Activated B cell treated with CpG ODN at 0.5 μM for 24 hours (primary cell): ENCODE measurements around the gene MAPK8IP2. TPM values are rescaled to one million over a fixed set of nuclear protein-coding genes. Genes with fewer than 3 reads are reported as not detected.

Source experiments
- ATAC-seq: fragments of 200-7000 bp; cut with Tn5 transposase; one replicate; pipeline ENCODE4 v1.10.0; 2021; ENCODE audit warnings: low read depth, mild to moderate bottlenecking, moderate library complexity
- CTCF ChIA-PET: fragments of 350-600 bp; sonication (Branson Sonifier 250); formaldehyde crosslinking; loops from one replicate; lab custom pipeline; 2021; ENCODE audit warnings: antibody characterized with exemption; lab: Charles Lee
- POLR2A ChIA-PET: fragments of 350-600 bp; sonication (Branson Sonifier 250); formaldehyde crosslinking; loops from one replicate; lab custom pipeline; 2021; ENCODE audit warnings: antibody characterized with exemption; lab: Charles Lee
- DNase-seq: peaks from one replicate; pipeline ENCODE4 v3.0.0; 2022
- H3K27ac Mint-ChIP-seq: one replicate; pipeline ENCODE4 v1.8.0; 2020; ENCODE audit warnings: mixed read lengths
- H3K27me3 Mint-ChIP-seq: one replicate; pipeline ENCODE4 v1.8.0; 2021; ENCODE audit warnings: mixed read lengths
- H3K36me3 Mint-ChIP-seq: one replicate; pipeline ENCODE4 v1.8.0; 2021; ENCODE audit warnings: low read depth, mixed read lengths
- H3K4me1 Mint-ChIP-seq: one replicate; pipeline ENCODE4 v1.8.0; 2021; ENCODE audit warnings: mixed read lengths
- H3K4me3 Mint-ChIP-seq: one replicate; pipeline ENCODE4 v1.8.0; 2020; ENCODE audit warnings: mild to moderate bottlenecking, mixed read lengths
- H3K9me3 Mint-ChIP-seq: one replicate; pipeline ENCODE4 v1.8.0; 2020; ENCODE audit warnings: mixed read lengths
- CTCF ChIP-seq: fragments of 200-600 bp; IDR thresholded peaks from one replicate; pipeline ENCODE4 v1.8.0; 2022; ENCODE audit warnings: antibody characterized with exemption, mild to moderate bottlenecking
- intact Hi-C: fragments of 100-400 bp; cut with micrococcal nuclease; formaldehyde crosslinking; loops from one replicate; pipeline ENCODE4 v1.15.1; 2024
- total RNA-seq: library from RNA; stranded (reverse); gene quantifications from 2 replicates; pipeline ENCODE4 v1.2.3, GENCODE V29; 2022

The MAPK8IP2 gene
- total RNA-seq, 1 donor from 2014 or later = 0.18 TPM

GRCh38 chr22:50567721-50568252 is 32.8 kb upstream of the MAPK8IP2 start:
- H3K4me3 Mint-ChIP-seq = no peak overlapping the region
- peaks cover 21% of the 10 kb centered on the region for H3K4me1 Mint-ChIP-seq
- H3K27me3 Mint-ChIP-seq = peaks cover 1% of the 10 kb centered on the region
- intact Hi-C loops = no loop called here
- no peak overlapping the region for H3K27ac Mint-ChIP-seq
- TF ChIP-seq CTCF = no peak
- ChIA-PET CTCF (no interaction called here), POLR2A (interaction anchor here (0.6 to 5.4 kb wide), 2 partner anchors 27 to 39 kb away, joined by 3 to 197 read pairs; partner anchors contain the start of genes SCO2 and TYMP)
- ATAC-seq (no peak), DNase-seq (no peak)
- no peaks in the 10 kb centered on the region for H3K9me3 Mint-ChIP-seq
- H3K36me3 Mint-ChIP-seq = peaks cover 24% of the 10 kb centered on the region

DNA sequence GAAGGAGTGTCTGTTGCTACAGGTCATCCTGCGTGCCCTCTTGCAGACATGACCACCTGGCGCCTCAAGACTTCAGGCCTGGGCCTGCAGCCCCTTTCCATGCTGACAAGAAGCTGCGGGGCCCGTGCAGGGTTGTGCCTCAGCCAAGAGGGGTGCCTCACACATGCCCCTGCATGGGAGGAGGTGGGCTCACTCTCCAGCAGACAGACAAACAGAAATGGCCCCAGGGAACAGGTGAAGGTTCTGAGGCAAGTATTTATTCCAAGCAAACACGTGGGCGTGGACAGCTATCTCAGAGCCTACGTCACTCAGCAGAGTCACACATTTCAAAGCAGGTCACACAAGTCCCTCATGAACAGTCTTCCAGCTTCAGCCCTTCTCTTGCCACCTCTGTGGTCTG is 32.0 kb upstream of the MAPK8IP2 start:
- no peaks in the 10 kb centered on the region for H3K9me3 Mint-ChIP-seq
- peaks cover 1% of the 10 kb centered on the region for H3K27me3 Mint-ChIP-seq
- no peak for TF ChIP-seq CTCF
- ChIA-PET CTCF (interaction anchor here (1.1 kb wide), 1 partner anchor 43 kb away, joined by 4 read pairs; the partner anchor contains the start of gene SCO2), POLR2A (interaction anchor here (1.2 kb wide), 1 partner anchor 14 kb away, joined by 4 read pairs; the partner anchor contains the start of gene CHKB)
- H3K27ac Mint-ChIP-seq = no peak overlapping the region
- no peak overlapping the region for H3K4me3 Mint-ChIP-seq
- no peak for DNase-seq
- ATAC-seq = no peak
- intact Hi-C loops = no loop called here
- peaks cover 12% of the 10 kb centered on the region for H3K4me1 Mint-ChIP-seq
- peaks cover 23% of the 10 kb centered on the region for H3K36me3 Mint-ChIP-seq

DNA sequence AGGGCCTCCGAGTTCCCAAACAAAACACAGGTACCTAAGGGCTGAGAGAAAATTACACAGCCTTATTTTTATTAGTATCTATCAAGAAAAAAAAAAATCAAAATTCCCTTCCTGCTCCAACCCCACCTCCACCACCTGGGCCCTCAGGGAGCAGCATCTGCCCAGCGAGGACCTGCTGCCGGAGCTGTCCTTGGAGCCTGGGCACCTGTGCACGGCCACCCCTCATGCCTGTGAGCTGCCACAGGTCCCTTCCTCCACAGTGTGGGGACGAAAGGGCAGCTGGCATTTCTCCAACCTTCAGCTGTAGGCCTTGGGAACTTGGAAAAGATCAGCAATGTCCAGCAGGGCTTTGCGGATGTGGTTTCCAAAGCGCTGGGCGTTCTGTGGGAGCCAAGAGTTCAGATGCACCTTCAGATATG is 31.5 kb upstream of the MAPK8IP2 start:
- Mint-ChIP-seq H3K27ac (no peak overlapping the region), H3K4me3 (no peak overlapping the region), H3K9me3 (no peaks in the 10 kb centered on the region), H3K4me1 (peaks cover 10% of the 10 kb centered on the region), H3K27me3 (no peaks in the 10 kb centered on the region), H3K36me3 (peaks cover 23% of the 10 kb centered on the region)
- ATAC-seq = no peak
- no peak for DNase-seq
- intact Hi-C loops = no loop called here
- TF ChIP-seq CTCF = no peak
- POLR2A ChIA-PET = interaction anchor here (1.2 kb wide), 1 partner anchor 13 kb away, joined by 4 read pairs; the partner anchor contains the start of gene CHKB
- CTCF ChIA-PET = interaction anchor here (1.1 kb wide), 1 partner anchor 43 kb away, joined by 4 read pairs; the partner anchor contains the start of gene SCO2

DNA sequence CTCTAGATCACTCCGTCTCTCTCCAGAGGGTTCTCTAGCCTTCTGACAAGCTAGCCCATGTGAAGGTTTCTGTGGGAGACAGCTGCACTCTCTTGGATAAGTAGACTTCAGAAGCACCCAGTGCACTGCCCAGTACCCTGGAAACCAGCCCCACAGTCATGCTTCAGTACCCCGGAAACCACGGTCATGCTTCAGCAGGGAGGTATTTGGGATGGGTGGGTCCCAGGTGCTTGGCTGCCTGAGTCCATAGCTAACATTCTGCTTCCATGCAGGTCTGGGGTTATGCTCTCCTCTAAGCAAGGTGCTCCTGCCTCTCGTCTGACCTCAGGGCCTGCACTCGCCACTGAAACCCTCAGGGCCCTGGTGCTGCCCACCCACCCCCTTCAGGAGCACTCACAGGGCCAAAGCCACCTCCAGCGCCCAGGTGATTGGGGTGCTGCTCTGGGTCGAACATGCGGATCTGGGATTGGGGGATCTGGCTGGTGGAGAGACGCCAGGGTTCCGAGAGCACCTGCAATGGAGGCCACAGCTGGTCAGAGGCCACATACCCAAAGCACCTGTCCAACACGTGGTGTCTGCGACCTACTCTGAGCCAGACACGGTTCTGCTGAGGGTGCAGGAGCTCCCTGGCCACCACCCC is 30.6 kb upstream of the MAPK8IP2 start:
- CTCF ChIA-PET = interaction anchor here (0.6 to 1.1 kb wide), 2 partner anchors 44 to 70 kb away, joined by 3 to 4 read pairs; partner anchors contain the start of gene SCO2
- Mint-ChIP-seq H3K27ac (no peak overlapping the region), H3K4me1 (peaks cover 10% of the 10 kb centered on the region), H3K4me3 (no peak overlapping the region), H3K27me3 (no peaks in the 10 kb centered on the region), H3K36me3 (peaks cover 23% of the 10 kb centered on the region), H3K9me3 (no peaks in the 10 kb centered on the region)
- no peak for TF ChIP-seq CTCF
- POLR2A ChIA-PET = interaction anchor here (0.9 to 1.2 kb wide), 2 partner anchors 12 to 22 kb away, joined by 3 to 4 read pairs; partner anchors contain the start of gene CHKB
- no peak for DNase-seq
- no peak for ATAC-seq
- intact Hi-C loops = no loop called here

DNA sequence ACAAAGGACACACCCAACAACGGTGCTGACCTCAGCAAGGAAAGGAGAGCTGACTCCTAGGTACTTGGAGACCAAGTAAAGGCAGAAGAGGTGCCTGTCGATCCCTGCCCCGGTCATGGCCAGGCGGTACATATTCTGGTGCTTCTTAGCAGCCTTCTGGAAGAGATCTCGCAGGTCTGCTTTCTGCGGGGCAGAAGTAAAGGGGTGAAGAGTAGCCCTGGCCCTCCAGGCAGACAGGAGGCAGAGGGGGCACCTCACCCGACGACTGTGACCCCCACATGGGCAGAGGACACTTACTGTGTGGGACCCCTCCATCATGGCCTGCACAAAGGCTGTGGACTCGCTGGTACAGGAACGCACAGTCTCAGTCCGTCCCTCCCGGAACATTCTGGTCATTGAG is 29.7 kb upstream of the MAPK8IP2 start:
- no peaks in the 10 kb centered on the region for H3K27me3 Mint-ChIP-seq
- H3K9me3 Mint-ChIP-seq = no peaks in the 10 kb centered on the region
- no peak for DNase-seq
- peaks cover 23% of the 10 kb centered on the region for H3K36me3 Mint-ChIP-seq
- intact Hi-C loops = no loop called here
- TF ChIP-seq CTCF = no peak
- no peak overlapping the region for H3K27ac Mint-ChIP-seq
- ChIA-PET CTCF (no interaction called here), POLR2A (interaction anchor here (0.9 kb wide), 1 partner anchor 23 kb away, joined by 3 read pairs; no protein-coding TSS in a partner anchor)
- H3K4me1 Mint-ChIP-seq = peaks cover 10% of the 10 kb centered on the region
- H3K4me3 Mint-ChIP-seq = no peak overlapping the region
- ATAC-seq = no peak
